DND-41 (cell line): ENCODE results near the gene INMT.

Experiments
- ATAC-seq: fragments of 200-7000 bp; cut with Tn5 transposase; 3 replicates; pipeline ENCODE4 v1.9.1; 2021; ENCODE audit warnings: low read depth; ENCODE audit not compliant: insufficient read depth
- DNase-seq: peaks from one replicate; pipeline ENCODE4 v3.0.0-alpha.2; 2020
- H2AFZ ChIP-seq: 2 replicates; pipeline ENCODE4 v1.6.0; 2012; ENCODE audit warnings: low read depth, low read length
- H3K27ac ChIP-seq: 2 replicates; pipeline ENCODE4 v1.5.1; 2012; ENCODE audit warnings: low read length, inconsistent platforms
- H3K27me3 ChIP-seq: fragments of 200-600 bp; sonication (generic); 2 replicates; pipeline ENCODE4 v1.6.0; 2012; ENCODE audit warnings: low read length, mild to moderate bottlenecking, inconsistent platforms; ENCODE audit not compliant: insufficient read depth, poor library complexity
- H3K36me3 ChIP-seq: 2 replicates; pipeline ENCODE4 v1.5.1; 2012; ENCODE audit warnings: low read length, inconsistent platforms; ENCODE audit not compliant: insufficient read depth
- H3K4me1 ChIP-seq: 2 replicates; pipeline ENCODE4 v1.5.1; 2012; ENCODE audit warnings: mild to moderate bottlenecking, low read length; ENCODE audit not compliant: insufficient read depth
- H3K4me2 ChIP-seq: 2 replicates; pipeline ENCODE4 v1.6.0; 2012; ENCODE audit warnings: mild to moderate bottlenecking, moderate library complexity, low read length, inconsistent platforms; ENCODE audit not compliant: insufficient read depth
- H3K4me3 ChIP-seq, 2 experiments: fragments of 200-600 bp in 1 of 2; shearing (Covaris generic) in 1 of 2; 2 replicates each; pipeline ENCODE4 v1.5.1; 2012 to 2016; ENCODE audit warnings: inconsistent platforms in 2 of 2, low read length in 2 of 2, mild to moderate bottlenecking in 2 of 2, low read depth in 1 of 2, moderate library complexity in 1 of 2
- H3K79me2 ChIP-seq: 2 replicates; pipeline ENCODE4 v1.6.0; 2012; ENCODE audit warnings: low read length, inconsistent platforms; ENCODE audit not compliant: insufficient read depth
- H3K9ac ChIP-seq: 2 replicates; pipeline ENCODE4 v1.6.0; 2012; ENCODE audit warnings: low read depth, mild to moderate bottlenecking, inconsistent platforms, low read length, moderate library complexity
- H3K9me3 ChIP-seq: 2 replicates; pipeline ENCODE4 v1.5.1; 2012; ENCODE audit warnings: low read length, moderate library complexity, mild to moderate bottlenecking, inconsistent platforms; ENCODE audit not compliant: insufficient read depth, severe bottlenecking
- H4K20me1 ChIP-seq: 2 replicates; pipeline ENCODE4 v1.6.0; 2012; ENCODE audit warnings: low read length; ENCODE audit not compliant: insufficient read depth
- CTCF ChIP-seq: IDR thresholded peaks from 2 replicates; pipeline ENCODE4 v1.5.1; 2012; ENCODE audit warnings: borderline replicate concordance, low read length, moderate library complexity, mild to moderate bottlenecking; ENCODE audit not compliant: poor library complexity, severe bottlenecking; ENCODE audit errors: extremely low read depth
- EZH2 ChIP-seq: IDR thresholded peaks from 3 replicates; pipeline ENCODE4 v1.6.1; 2012; ENCODE audit warnings: borderline replicate concordance, low read depth, mild to moderate bottlenecking, moderate library complexity, low read length, inconsistent platforms; ENCODE audit not compliant: severe bottlenecking

INMT gene

GRCh38 chr7:30729642-30730041, 22.3 kb upstream of the INMT start:
- Histone ChIP-seq H3K27me3 (no peaks in the 10 kb centered on the region), H2AFZ (no peak overlapping the region), H3K79me2 (no peaks in the 10 kb centered on the region), H3K9ac (no peak overlapping the region), H3K4me2 (no peak overlapping the region), H3K9me3 (no peaks in the 10 kb centered on the region), H4K20me1 (no peaks in the 10 kb centered on the region), H3K4me1 (peaks cover 21% of the 10 kb centered on the region), H3K27ac (no peak overlapping the region), H3K36me3 (no peaks in the 10 kb centered on the region), H3K4me3 (no peak overlapping the region)
- DNase-seq: no peak
- no peak for ATAC-seq
- no peak for TF ChIP-seq CTCF
- TF ChIP-seq EZH2: no peak

GRCh38 chr7:30730097-30730496, 21.8 kb upstream of the INMT start:
- Histone ChIP-seq H3K4me1 (peaks cover 21% of the 10 kb centered on the region), H2AFZ (no peak overlapping the region), H3K27me3 (no peaks in the 10 kb centered on the region), H3K4me3 (no peak overlapping the region), H3K27ac (no peak overlapping the region), H3K4me2 (no peak overlapping the region), H4K20me1 (no peaks in the 10 kb centered on the region), H3K36me3 (no peaks in the 10 kb centered on the region), H3K79me2 (no peaks in the 10 kb centered on the region), H3K9ac (no peak overlapping the region), H3K9me3 (no peaks in the 10 kb centered on the region)
- TF ChIP-seq EZH2 (no peak), CTCF (no peak)
- ATAC-seq: no peak
- DNase-seq: no peak

- Histone ChIP-seq H3K9me3 (no peaks in the 10 kb centered on the region), H3K27ac (no peak overlapping the region), H2AFZ (no peak overlapping the region), H4K20me1 (no peaks in the 10 kb centered on the region), H3K4me3 (no peak overlapping the region), H3K36me3 (no peaks in the 10 kb centered on the region), H3K4me2 (no peak overlapping the region), H3K27me3 (no peaks in the 10 kb centered on the region), H3K79me2 (no peaks in the 10 kb centered on the region), H3K9ac (no peak overlapping the region), H3K4me1 (peaks cover 21% of the 10 kb centered on the region)
- ATAC-seq: no peak
- TF ChIP-seq EZH2 (no peak), CTCF (no peak)
- no peak for DNase-seq
Measured at GRCh38 chr7:30730996-30731395, 20.9 kb upstream of the INMT start.

GRCh38 chr7:30731581-30731980, 20.4 kb upstream of the INMT start:
- ATAC-seq: no peak
- Histone ChIP-seq H4K20me1 (no peaks in the 10 kb centered on the region), H2AFZ (no peak overlapping the region), H3K27ac (no peak overlapping the region), H3K4me2 (no peak overlapping the region), H3K9me3 (no peaks in the 10 kb centered on the region), H3K9ac (no peak overlapping the region), H3K27me3 (no peaks in the 10 kb centered on the region), H3K4me3 (no peak overlapping the region), H3K4me1 (peaks cover 16% of the 10 kb centered on the region), H3K79me2 (no peaks in the 10 kb centered on the region), H3K36me3 (no peaks in the 10 kb centered on the region)
- TF ChIP-seq CTCF: no peak
- no peak for TF ChIP-seq EZH2
- no peak for DNase-seq
